BJ (cell line): ENCODE measurements around the gene ARMH1. TPM values are rescaled to one million over a fixed set of nuclear protein-coding genes. Genes with fewer than 3 reads are reported as not detected.

ENCODE experiments used
- CTCF ChIA-PET: fragments of 350-600 bp; formaldehyde crosslinking; extraction: SDS; loops from one replicate; lab custom pipeline; 2021; ENCODE audit warnings: antibody characterized with exemption, inconsistent platforms; lab: Yijun Ruan, JAX
- POLR2A ChIA-PET: fragments of 300-600 bp; sonication (Branson Sonifier 250); formaldehyde crosslinking; extraction: SDS; loops from one replicate; lab custom pipeline; 2021; ENCODE audit warnings: antibody characterized with exemption; lab: Charles Lee
- DNase-seq: peaks from one replicate; pipeline ENCODE4 v3.0.0-alpha.2; 2011; ENCODE audit warnings: low read depth
- H3K27me3 ChIP-seq: 2 replicates; pipeline ENCODE4 v1.6.0; 2011; ENCODE audit warnings: low read length; ENCODE audit not compliant: control insufficient read depth, insufficient read depth
- H3K36me3 ChIP-seq: 2 replicates; pipeline ENCODE4 v1.5.1; 2011; ENCODE audit warnings: low read length; ENCODE audit not compliant: control insufficient read depth, insufficient read depth
- H3K4me3 ChIP-seq: 2 replicates; pipeline ENCODE4 v1.5.1; 2011; ENCODE audit warnings: low read depth, mild to moderate bottlenecking, control low read depth, low read length
- CTCF ChIP-seq: IDR thresholded peaks from 2 replicates; pipeline ENCODE4 v1.5.1; 2011; ENCODE audit warnings: low read depth, mild to moderate bottlenecking, control low read depth, inconsistent platforms, low read length, moderate library complexity; ENCODE audit not compliant: insufficient read depth
- polyA plus RNA-seq: library from polyadenylated mRNA; depleted of rRNA; stranded (reverse); fragments of >200 nt; gene quantifications from 2 replicates; pipeline ENCODE4 v1.2.3, GENCODE V29; 2011

The ARMH1 gene
- polyA plus RNA-seq, 1 experiment, result 0.86 TPM

DNA sequence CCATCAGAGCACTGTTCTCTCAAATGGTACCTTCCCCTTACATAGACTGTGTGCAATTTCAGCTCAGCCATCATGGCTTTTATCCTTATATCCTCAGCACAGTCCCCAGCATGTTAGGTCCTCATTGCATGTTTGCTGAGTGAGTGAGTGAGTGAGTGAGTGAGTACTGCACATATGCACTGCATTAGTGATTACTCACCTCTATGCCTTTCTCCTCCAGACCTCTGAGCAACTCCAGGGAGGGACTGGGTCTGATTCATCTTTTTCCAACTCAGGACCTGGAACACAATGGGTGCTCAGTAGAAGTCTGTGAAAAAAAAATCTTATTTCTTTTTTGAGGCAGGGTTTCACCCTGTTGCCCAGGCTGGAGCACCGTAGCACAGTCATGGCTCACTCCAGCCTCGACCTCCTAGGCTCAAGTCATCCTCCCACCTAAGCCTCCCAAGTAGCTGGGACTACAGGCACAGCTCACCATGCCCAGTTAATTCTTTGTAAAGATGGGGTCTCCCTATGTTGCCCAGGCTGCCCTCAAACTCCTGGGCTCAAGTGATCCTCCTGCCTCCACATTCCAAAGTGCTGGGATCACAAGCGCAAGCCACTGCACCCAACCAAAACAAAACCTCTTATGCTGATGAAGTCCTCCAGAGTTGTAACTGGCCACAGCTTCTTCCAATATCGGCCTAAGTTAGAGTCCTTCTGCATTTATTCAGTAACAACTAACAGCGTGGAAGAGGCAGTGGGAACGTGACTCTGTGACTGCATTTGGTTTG, 32.8 kb downstream of the ARMH1 start:
- ChIA-PET CTCF (interaction anchor here (0.5 to 2.0 kb wide), 10 partner anchors 9 to 1214 kb away, joined by 3 to 11 read pairs (median 4); no protein-coding TSS in a partner anchor), POLR2A (no interaction called here)
- Histone ChIP-seq H3K36me3 (no peaks in the 10 kb centered on the region), H3K27me3 (no peaks in the 10 kb centered on the region), H3K4me3 (no peak overlapping the region)
- TF ChIP-seq CTCF, result no peak
- DNase-seq, result peak; percentile 77

GRCh38 chr1:44707959-44708831, 33.7 kb downstream of the ARMH1 start:
- no peaks in the 10 kb centered on the region for H3K36me3 ChIP-seq
- CTCF ChIA-PET, result interaction anchor here (0.8 to 2.0 kb wide), 6 partner anchors 12 to 38 kb away, joined by 3 to 5 read pairs (median 4); no protein-coding TSS in a partner anchor
- no peak for DNase-seq
- H3K27me3 ChIP-seq, result no peaks in the 10 kb centered on the region
- TF ChIP-seq CTCF, result peak; percentile 63
- POLR2A ChIA-PET, result no interaction called here
- no peak overlapping the region for H3K4me3 ChIP-seq

DNA sequence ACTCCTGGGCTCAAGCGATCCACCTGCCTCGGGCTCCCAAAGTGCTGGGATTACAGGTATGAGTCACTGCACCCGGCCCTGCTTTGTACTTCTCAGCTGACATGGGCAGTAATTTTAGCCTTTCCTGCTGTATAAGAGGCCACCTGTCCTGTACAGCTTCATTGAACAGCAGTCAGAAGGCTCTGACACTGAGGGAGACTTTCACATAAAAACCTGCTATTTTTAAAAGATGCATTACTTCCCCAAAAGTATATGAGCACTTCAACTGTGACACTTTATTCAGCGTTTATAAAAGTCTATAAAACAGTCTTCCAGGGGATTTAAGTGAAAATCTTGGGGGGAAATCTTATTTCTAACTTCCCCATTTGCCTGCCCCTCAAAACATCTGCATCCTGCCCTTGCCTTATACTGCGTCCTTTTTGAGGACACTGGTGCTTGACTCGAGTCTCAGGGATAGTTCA, 38.8 kb downstream of the ARMH1 start:
- no peak for TF ChIP-seq CTCF
- DNase-seq, result no peak
- Histone ChIP-seq H3K27me3 (peaks cover 5% of the 10 kb centered on the region; the same call in 1 of the 2 replicates), H3K4me3 (no peak overlapping the region), H3K36me3 (no peaks in the 10 kb centered on the region)
- ChIA-PET POLR2A (no interaction called here), CTCF (interaction anchor here (0.5 to 2.3 kb wide), 3 partner anchors 15 to 1455 kb away, joined by 3 to 10 read pairs (median 5); partner anchors contain the start of gene RNU5D-1)

GRCh38 chr1:44714532-44714931, 40.0 kb downstream of the ARMH1 start:
- H3K27me3 ChIP-seq, result peaks cover 5% of the 10 kb centered on the region; the same call in 1 of the 2 replicates
- no peaks in the 10 kb centered on the region for H3K36me3 ChIP-seq
- CTCF ChIA-PET, result interaction anchor here (0.7 to 1.3 kb wide), 7 partner anchors 12 to 914 kb away, joined by 3 to 5 read pairs (median 3); no protein-coding TSS in a partner anchor
- no peak for TF ChIP-seq CTCF
- no peak overlapping the region for H3K4me3 ChIP-seq
- POLR2A ChIA-PET, result no interaction called here
- DNase-seq, result no peak
